ENCODE results near the gene LCP2.
A peak's percentile ranks its signal among the peaks of the same experiment; 100 is the strongest.

LCP2 gene

DNA sequence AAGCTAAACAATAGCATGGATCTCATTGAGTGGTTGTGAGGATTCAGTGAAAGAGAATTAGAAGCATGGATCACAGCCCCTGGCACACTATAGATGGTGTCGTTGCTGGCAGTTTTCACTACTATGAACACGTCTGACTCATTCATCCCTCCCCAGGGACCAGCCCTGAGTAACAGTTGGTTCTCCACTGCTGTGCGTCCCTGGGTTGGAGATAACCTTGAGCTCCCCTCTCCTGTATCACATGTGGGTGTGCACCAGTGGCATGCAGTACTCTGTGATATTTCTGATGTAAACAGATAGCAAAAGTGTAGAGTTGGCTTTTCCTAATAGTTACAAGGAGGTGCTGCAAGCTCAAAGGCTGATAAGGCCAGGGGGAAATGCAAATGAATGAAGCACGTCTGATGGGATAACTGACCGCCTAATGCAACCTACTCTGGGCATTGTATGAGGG, 8.8 kb upstream of the LCP2 start:
- POLR2A ChIA-PET, result no interaction called here
- Histone ChIP-seq H3K36me3 (ENCODE audit: control insufficient read depth in 2 of 2, insufficient read depth in 1 of 2, low read length in 2 of 2) (no peaks in the 10 kb centered on the region), H3K27ac (ENCODE audit: extremely low read depth, low read depth, low read length) (no peak overlapping the region), H3K9me3 (ENCODE audit: control insufficient read depth, insufficient read depth, low read depth, low read length) (no peaks in the 10 kb centered on the region), H3K4me3 (ENCODE audit: low read depth, low read length) (no peak overlapping the region), H3K4me1 (ENCODE audit: control insufficient read depth, insufficient read depth, low read length) (no peaks in the 10 kb centered on the region)
- CTCF ChIA-PET, result interaction anchor here (0.6 to 1.1 kb wide), 2 partner anchors 32 to 46 kb away, joined by 3 to 5 read pairs; no protein-coding TSS in a partner anchor
- no peak for TF ChIP-seq ZNF747 (tag by site-specific recombination; IDR thresholded peaks at IDR 0.05)
- TF ChIP-seq, protein P1, sequence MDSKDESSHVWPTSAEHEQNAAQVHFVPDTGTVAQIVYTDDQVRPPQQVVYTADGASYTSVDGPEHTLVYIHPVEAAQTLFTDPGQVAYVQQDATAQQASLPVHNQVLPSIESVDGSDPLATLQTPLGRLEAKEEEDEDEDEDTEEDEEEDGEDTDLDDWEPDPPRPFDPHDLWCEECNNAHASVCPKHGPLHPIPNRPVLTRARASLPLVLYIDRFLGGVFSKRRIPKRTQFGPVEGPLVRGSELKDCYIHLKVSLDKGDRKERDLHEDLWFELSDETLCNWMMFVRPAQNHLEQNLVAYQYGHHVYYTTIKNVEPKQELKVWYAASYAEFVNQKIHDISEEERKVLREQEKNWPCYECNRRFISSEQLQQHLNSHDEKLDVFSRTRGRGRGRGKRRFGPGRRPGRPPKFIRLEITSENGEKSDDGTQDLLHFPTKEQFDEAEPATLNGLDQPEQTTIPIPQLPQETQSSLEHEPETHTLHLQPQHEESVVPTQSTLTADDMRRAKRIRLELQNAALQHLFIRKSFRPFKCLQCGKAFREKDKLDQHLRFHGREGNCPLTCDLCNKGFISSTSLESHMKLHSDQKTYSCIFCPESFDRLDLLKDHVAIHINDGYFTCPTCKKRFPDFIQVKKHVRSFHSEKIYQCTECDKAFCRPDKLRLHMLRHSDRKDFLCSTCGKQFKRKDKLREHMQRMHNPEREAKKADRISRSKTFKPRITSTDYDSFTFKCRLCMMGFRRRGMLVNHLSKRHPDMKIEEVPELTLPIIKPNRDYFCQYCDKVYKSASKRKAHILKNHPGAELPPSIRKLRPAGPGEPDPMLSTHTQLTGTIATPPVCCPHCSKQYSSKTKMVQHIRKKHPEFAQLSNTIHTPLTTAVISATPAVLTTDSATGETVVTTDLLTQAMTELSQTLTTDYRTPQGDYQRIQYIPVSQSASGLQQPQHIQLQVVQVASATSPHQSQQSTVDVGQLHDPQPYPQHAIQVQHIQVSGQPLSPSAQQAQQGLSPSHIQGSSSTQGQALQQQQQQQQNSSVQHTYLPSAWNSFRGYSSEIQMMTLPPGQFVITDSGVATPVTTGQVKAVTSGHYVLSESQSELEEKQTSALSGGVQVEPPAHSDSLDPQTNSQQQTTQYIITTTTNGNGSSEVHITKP (tag by site-specific recombination; IDR thresholded peaks at IDR 0.05), result peak; percentile 30; the same call in 1 of the 2 replicates
- 0 out of 2 replicates have a peak, but pooled peaks have one; percentile 20 for TF ChIP-seq SP7 (tag by site-specific recombination; IDR thresholded peaks at IDR 0.05)
- TF ChIP-seq ZNF133 (tag by site-specific recombination; IDR thresholded peaks at IDR 0.05), result no peak
- 0 out of 2 replicates have a peak, but pooled peaks have one; percentile 29 for TF ChIP-seq ZEB2 (tag by site-specific recombination; IDR thresholded peaks at IDR 0.05)
- TF ChIP-seq ZNF37A (tag by site-specific recombination; IDR thresholded peaks at IDR 0.05), result no peak
- TF ChIP-seq, protein P2, sequence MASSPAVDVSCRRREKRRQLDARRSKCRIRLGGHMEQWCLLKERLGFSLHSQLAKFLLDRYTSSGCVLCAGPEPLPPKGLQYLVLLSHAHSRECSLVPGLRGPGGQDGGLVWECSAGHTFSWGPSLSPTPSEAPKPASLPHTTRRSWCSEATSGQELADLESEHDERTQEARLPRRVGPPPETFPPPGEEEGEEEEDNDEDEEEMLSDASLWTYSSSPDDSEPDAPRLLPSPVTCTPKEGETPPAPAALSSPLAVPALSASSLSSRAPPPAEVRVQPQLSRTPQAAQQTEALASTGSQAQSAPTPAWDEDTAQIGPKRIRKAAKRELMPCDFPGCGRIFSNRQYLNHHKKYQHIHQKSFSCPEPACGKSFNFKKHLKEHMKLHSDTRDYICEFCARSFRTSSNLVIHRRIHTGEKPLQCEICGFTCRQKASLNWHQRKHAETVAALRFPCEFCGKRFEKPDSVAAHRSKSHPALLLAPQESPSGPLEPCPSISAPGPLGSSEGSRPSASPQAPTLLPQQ (tag by site-specific recombination; IDR thresholded peaks at IDR 0.05), result 0 out of 2 replicates have a peak, but pooled peaks have one; percentile 40
- no peak for TF ChIP-seq GLIS2 (tag by site-specific recombination; IDR thresholded peaks at IDR 0.05)
- TF ChIP-seq, protein P3, sequence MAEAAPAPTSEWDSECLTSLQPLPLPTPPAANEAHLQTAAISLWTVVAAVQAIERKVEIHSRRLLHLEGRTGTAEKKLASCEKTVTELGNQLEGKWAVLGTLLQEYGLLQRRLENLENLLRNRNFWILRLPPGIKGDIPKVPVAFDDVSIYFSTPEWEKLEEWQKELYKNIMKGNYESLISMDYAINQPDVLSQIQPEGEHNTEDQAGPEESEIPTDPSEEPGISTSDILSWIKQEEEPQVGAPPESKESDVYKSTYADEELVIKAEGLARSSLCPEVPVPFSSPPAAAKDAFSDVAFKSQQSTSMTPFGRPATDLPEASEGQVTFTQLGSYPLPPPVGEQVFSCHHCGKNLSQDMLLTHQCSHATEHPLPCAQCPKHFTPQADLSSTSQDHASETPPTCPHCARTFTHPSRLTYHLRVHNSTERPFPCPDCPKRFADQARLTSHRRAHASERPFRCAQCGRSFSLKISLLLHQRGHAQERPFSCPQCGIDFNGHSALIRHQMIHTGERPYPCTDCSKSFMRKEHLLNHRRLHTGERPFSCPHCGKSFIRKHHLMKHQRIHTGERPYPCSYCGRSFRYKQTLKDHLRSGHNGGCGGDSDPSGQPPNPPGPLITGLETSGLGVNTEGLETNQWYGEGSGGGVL (tag by site-specific recombination; IDR thresholded peaks at IDR 0.05), result 0 out of 2 replicates have a peak, but pooled peaks have one; percentile 24
- peak; percentile 68; the same call in 1 of the 2 replicates for TF ChIP-seq ZBTB48 (tag by site-specific recombination; IDR thresholded peaks at IDR 0.05)
- TF ChIP-seq BCL11B (tag by site-specific recombination; IDR thresholded peaks at IDR 0.05; ENCODE audit: low read depth), result no peak
- TF ChIP-seq ZNF791 (tag by site-specific recombination; IDR thresholded peaks at IDR 0.05), result no peak
- no peak for TF ChIP-seq ZNF530 (tag by site-specific recombination; IDR thresholded peaks at IDR 0.05; ENCODE audit: low read depth)
- no peak for TF ChIP-seq ZNF324 (tag by site-specific recombination; IDR thresholded peaks at IDR 0.05)
- TF ChIP-seq ZNF184 (tag by site-specific recombination; IDR thresholded peaks at IDR 0.05), result no peak
- no peak for TF ChIP-seq BCL11A (tag by site-specific recombination; IDR thresholded peaks at IDR 0.05; ENCODE audit: low read depth)
- TF ChIP-seq, protein P4, sequence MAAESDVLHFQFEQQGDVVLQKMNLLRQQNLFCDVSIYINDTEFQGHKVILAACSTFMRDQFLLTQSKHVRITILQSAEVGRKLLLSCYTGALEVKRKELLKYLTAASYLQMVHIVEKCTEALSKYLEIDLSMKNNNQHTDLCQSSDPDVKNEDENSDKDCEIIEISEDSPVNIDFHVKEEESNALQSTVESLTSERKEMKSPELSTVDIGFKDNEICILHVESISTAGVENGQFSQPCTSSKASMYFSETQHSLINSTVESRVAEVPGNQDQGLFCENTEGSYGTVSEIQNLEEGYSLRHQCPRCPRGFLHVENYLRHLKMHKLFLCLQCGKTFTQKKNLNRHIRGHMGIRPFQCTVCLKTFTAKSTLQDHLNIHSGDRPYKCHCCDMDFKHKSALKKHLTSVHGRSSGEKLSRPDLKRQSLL (tag by site-specific recombination; IDR thresholded peaks at IDR 0.05), result no peak
- no peak for TF ChIP-seq ZNF837 (tag by site-specific recombination; IDR thresholded peaks at IDR 0.05)
- TF ChIP-seq ZBTB17 (tag by site-specific recombination; IDR thresholded peaks at IDR 0.05), result no peak
- no peak for TF ChIP-seq ZNF157 (tag by site-specific recombination; IDR thresholded peaks at IDR 0.05)
- TF ChIP-seq ZIC2 (tag by site-specific recombination; IDR thresholded peaks at IDR 0.05), result 0 out of 2 replicates have a peak, but pooled peaks have one; percentile 26
- no peak for TF ChIP-seq ZNF140 (tag by site-specific recombination; IDR thresholded peaks at IDR 0.05)
- TF ChIP-seq, protein P5, sequence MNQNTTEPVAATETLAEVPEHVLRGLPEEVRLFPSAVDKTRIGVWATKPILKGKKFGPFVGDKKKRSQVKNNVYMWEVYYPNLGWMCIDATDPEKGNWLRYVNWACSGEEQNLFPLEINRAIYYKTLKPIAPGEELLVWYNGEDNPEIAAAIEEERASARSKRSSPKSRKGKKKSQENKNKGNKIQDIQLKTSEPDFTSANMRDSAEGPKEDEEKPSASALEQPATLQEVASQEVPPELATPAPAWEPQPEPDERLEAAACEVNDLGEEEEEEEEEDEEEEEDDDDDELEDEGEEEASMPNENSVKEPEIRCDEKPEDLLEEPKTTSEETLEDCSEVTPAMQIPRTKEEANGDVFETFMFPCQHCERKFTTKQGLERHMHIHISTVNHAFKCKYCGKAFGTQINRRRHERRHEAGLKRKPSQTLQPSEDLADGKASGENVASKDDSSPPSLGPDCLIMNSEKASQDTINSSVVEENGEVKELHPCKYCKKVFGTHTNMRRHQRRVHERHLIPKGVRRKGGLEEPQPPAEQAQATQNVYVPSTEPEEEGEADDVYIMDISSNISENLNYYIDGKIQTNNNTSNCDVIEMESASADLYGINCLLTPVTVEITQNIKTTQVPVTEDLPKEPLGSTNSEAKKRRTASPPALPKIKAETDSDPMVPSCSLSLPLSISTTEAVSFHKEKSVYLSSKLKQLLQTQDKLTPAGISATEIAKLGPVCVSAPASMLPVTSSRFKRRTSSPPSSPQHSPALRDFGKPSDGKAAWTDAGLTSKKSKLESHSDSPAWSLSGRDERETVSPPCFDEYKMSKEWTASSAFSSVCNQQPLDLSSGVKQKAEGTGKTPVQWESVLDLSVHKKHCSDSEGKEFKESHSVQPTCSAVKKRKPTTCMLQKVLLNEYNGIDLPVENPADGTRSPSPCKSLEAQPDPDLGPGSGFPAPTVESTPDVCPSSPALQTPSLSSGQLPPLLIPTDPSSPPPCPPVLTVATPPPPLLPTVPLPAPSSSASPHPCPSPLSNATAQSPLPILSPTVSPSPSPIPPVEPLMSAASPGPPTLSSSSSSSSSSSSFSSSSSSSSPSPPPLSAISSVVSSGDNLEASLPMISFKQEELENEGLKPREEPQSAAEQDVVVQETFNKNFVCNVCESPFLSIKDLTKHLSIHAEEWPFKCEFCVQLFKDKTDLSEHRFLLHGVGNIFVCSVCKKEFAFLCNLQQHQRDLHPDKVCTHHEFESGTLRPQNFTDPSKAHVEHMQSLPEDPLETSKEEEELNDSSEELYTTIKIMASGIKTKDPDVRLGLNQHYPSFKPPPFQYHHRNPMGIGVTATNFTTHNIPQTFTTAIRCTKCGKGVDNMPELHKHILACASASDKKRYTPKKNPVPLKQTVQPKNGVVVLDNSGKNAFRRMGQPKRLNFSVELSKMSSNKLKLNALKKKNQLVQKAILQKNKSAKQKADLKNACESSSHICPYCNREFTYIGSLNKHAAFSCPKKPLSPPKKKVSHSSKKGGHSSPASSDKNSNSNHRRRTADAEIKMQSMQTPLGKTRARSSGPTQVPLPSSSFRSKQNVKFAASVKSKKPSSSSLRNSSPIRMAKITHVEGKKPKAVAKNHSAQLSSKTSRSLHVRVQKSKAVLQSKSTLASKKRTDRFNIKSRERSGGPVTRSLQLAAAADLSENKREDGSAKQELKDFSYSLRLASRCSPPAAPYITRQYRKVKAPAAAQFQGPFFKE (tag by site-specific recombination; IDR thresholded peaks at IDR 0.05; ENCODE audit: borderline replicate concordance), result no peak
- TF ChIP-seq ZNF629 (tag by site-specific recombination; IDR thresholded peaks at IDR 0.05), result peak; percentile 40; the same call in 1 of the 2 replicates
